Astrocyte (in vitro differentiated cells and primary cell): ENCODE measurements around the gene ETHE1. TPM values are rescaled to one million over a fixed set of nuclear protein-coding genes. Genes with fewer than 3 reads are reported as not detected.

Experiments
- DNase-seq: peaks from one replicate; pipeline ENCODE4 v3.0.0-alpha.2; 2010; ENCODE audit warnings: low read depth
- FAIRE-seq: peaks from 2 replicates; lab custom pipeline; 2011; peaks lifted over from hg19 to GRCh38; lab: Jason Lieb, UNC
- H2AFZ ChIP-seq: 2 replicates; pipeline ENCODE4 v1.6.0; 2012; ENCODE audit warnings: low read depth, low read length, inconsistent platforms
- H3K27ac ChIP-seq: 2 replicates; pipeline ENCODE4 v1.5.1; 2011; ENCODE audit warnings: low read depth, low read length, inconsistent platforms
- H3K27me3 ChIP-seq: 2 replicates; pipeline ENCODE4 v1.6.0; 2011; ENCODE audit warnings: low read length, inconsistent platforms; ENCODE audit not compliant: insufficient read depth
- H3K36me3 ChIP-seq: 2 replicates; pipeline ENCODE4 v1.5.1; 2011; ENCODE audit warnings: low read length, inconsistent platforms; ENCODE audit not compliant: insufficient read depth
- H3K4me1 ChIP-seq: 2 replicates; pipeline ENCODE4 v1.5.1; 2011; ENCODE audit warnings: low read length, inconsistent platforms; ENCODE audit not compliant: insufficient read depth
- H3K4me2 ChIP-seq: 2 replicates; pipeline ENCODE4 v1.6.0; 2012; ENCODE audit warnings: low read length, inconsistent platforms
- H3K4me3 ChIP-seq: 2 replicates; pipeline ENCODE4 v1.5.1; 2011; ENCODE audit warnings: low read depth, mild to moderate bottlenecking, low read length, inconsistent platforms; ENCODE audit not compliant: insufficient read depth
- H3K79me2 ChIP-seq: 2 replicates; pipeline ENCODE4 v1.6.0; 2012; ENCODE audit warnings: mild to moderate bottlenecking, low read length, inconsistent platforms; ENCODE audit not compliant: insufficient read depth
- H3K9ac ChIP-seq: 2 replicates; pipeline ENCODE4 v1.6.0; 2012; ENCODE audit warnings: mild to moderate bottlenecking, low read length, inconsistent platforms
- H3K9me3 ChIP-seq: 2 replicates; pipeline ENCODE4 v1.5.1; 2012; ENCODE audit warnings: low read depth, mild to moderate bottlenecking, low read length, inconsistent platforms; ENCODE audit not compliant: insufficient read depth
- H4K20me1 ChIP-seq: 2 replicates; pipeline ENCODE4 v1.6.0; 2012; ENCODE audit warnings: low read length, inconsistent platforms; ENCODE audit not compliant: insufficient read depth
- H3K27ac Mint-ChIP-seq: one replicate; pipeline ENCODE4 v1.8.0; 2021; ENCODE audit warnings: mild to moderate bottlenecking, mixed read lengths; ENCODE audit not compliant: unreplicated experiment
- H3K27me3 Mint-ChIP-seq: one replicate; pipeline ENCODE4 v1.8.0; 2021; ENCODE audit warnings: low read depth, mixed read lengths; ENCODE audit not compliant: unreplicated experiment
- H3K36me3 Mint-ChIP-seq: one replicate; pipeline ENCODE4 v1.8.0; 2021; ENCODE audit warnings: low read depth, mixed read lengths; ENCODE audit not compliant: unreplicated experiment
- H3K4me1 Mint-ChIP-seq: one replicate; pipeline ENCODE4 v1.8.0; 2021; ENCODE audit warnings: low read depth, mixed read lengths; ENCODE audit not compliant: unreplicated experiment
- H3K4me3 Mint-ChIP-seq: one replicate; pipeline ENCODE4 v1.8.0; 2021; ENCODE audit warnings: mild to moderate bottlenecking, moderate library complexity, mixed read lengths; ENCODE audit not compliant: unreplicated experiment
- H3K9me3 Mint-ChIP-seq: one replicate; pipeline ENCODE4 v1.8.0; 2021; ENCODE audit warnings: mild to moderate bottlenecking, mixed read lengths; ENCODE audit not compliant: unreplicated experiment
- CTCF ChIP-seq: IDR thresholded peaks from 2 replicates; pipeline ENCODE4 v1.5.1; 2011; ENCODE audit warnings: low read depth, mild to moderate bottlenecking, inconsistent platforms, low read length, moderate library complexity; ENCODE audit not compliant: insufficient read depth
- EZH2 ChIP-seq: IDR thresholded peaks from 2 replicates; pipeline ENCODE4 v1.6.1; 2012; ENCODE audit warnings: mild to moderate bottlenecking, low read length, inconsistent platforms; ENCODE audit not compliant: insufficient read depth
- total RNA-seq: library from RNA; stranded (reverse); gene quantifications from 2 replicates; pipeline ENCODE4 v1.2.1, GENCODE V29; 2021

The ETHE1 gene
- total RNA-seq, 1 donor from 2014 or later = 50.7 TPM

GRCh38 chr19:43506629-43507028 is 20.4 kb downstream of the ETHE1 start:
- Mint-ChIP-seq H3K9me3 (no peaks in the 10 kb centered on the region), H3K36me3 (peaks cover 29% of the 10 kb centered on the region), H3K4me3 (no peak overlapping the region), H3K27ac (no peak overlapping the region), H3K27me3 (peaks cover 10% of the 10 kb centered on the region), H3K4me1 (peaks cover 5% of the 10 kb centered on the region)
- Histone ChIP-seq H2AFZ (no peak overlapping the region), H3K79me2 (no peaks in the 10 kb centered on the region), H4K20me1 (peaks cover 3% of the 10 kb centered on the region), H3K27me3 (no peaks in the 10 kb centered on the region), H3K9me3 (no peaks in the 10 kb centered on the region), H3K9ac (no peak overlapping the region), H3K4me1 (peaks cover 5% of the 10 kb centered on the region), H3K4me2 (no peak overlapping the region), H3K36me3 (peaks cover 8% of the 10 kb centered on the region), H3K4me3 (no peak overlapping the region), H3K27ac (no peak overlapping the region)
- no peak for FAIRE-seq
- DNase-seq = no peak
- TF ChIP-seq EZH2 = no peak

- H3K4me3 Mint-ChIP-seq = no peak overlapping the region
- H3K27me3 ChIP-seq = no peaks in the 10 kb centered on the region
Observed at GRCh38 chr19:43505941-43506340, 21.1 kb downstream of the ETHE1 start.

GRCh38 chr19:43505186-43505456 is 21.9 kb downstream of the ETHE1 start:
- no peaks in the 10 kb centered on the region for H3K9me3 Mint-ChIP-seq
- H3K4me1 Mint-ChIP-seq = peaks cover 5% of the 10 kb centered on the region
- TF ChIP-seq CTCF (no peak), EZH2 (no peak)
- H3K27me3 ChIP-seq = no peaks in the 10 kb centered on the region
- DNase-seq (no peak), FAIRE-seq (no peak)
- peaks cover 3% of the 10 kb centered on the region for H3K36me3 ChIP-seq
- peaks cover 12% of the 10 kb centered on the region for H3K27me3 Mint-ChIP-seq
- peak overlapping the region; percentile 57 for H3K4me3 Mint-ChIP-seq
- H3K27ac ChIP-seq = no peak overlapping the region
- no peak overlapping the region for H2AFZ ChIP-seq
- peak overlapping the region; percentile 96 for H3K4me2 ChIP-seq
- H3K27ac Mint-ChIP-seq = peak overlapping the region; percentile 18
- H3K9ac ChIP-seq = no peak overlapping the region
- no peaks in the 10 kb centered on the region for H3K9me3 ChIP-seq
- H3K79me2 ChIP-seq = no peaks in the 10 kb centered on the region
- H3K36me3 Mint-ChIP-seq = peaks cover 28% of the 10 kb centered on the region
- peaks cover 3% of the 10 kb centered on the region for H4K20me1 ChIP-seq
- no peak overlapping the region for H3K4me3 ChIP-seq
- peaks cover 5% of the 10 kb centered on the region for H3K4me1 ChIP-seq

More at GRCh38 chr19:43505941-43506340, 21.1 kb downstream of the ETHE1 start:
- Mint-ChIP-seq H3K9me3 (no peaks in the 10 kb centered on the region), H3K36me3 (peaks cover 28% of the 10 kb centered on the region), H3K4me1 (peaks cover 5% of the 10 kb centered on the region), H3K27ac (no peak overlapping the region), H3K27me3 (peaks cover 10% of the 10 kb centered on the region)
- Histone ChIP-seq H4K20me1 (peaks cover 3% of the 10 kb centered on the region), H3K4me1 (peaks cover 5% of the 10 kb centered on the region), H2AFZ (no peak overlapping the region), H3K4me3 (no peak overlapping the region), H3K36me3 (peaks cover 6% of the 10 kb centered on the region), H3K79me2 (no peaks in the 10 kb centered on the region), H3K4me2 (no peak overlapping the region), H3K27ac (no peak overlapping the region), H3K9ac (no peak overlapping the region), H3K9me3 (no peaks in the 10 kb centered on the region)
- DNase-seq (no peak), FAIRE-seq (no peak)
- TF ChIP-seq EZH2 (no peak), CTCF (no peak)
